ENCODE results near the gene SLC25A19. TPM values are rescaled to one million over a fixed set of nuclear protein-coding genes. Genes with fewer than 3 reads are reported as not detected.
"Not testable (repeated sequence)": the region's sequence is repeated elsewhere in the genome, so short reads cannot be mapped to it uniquely, and the experiment has no call there.

SLC25A19 gene
- total RNA-seq, 1 donor from 2014 or later, result 45.8 TPM

GRCh38 chr17:75270218-75270965, 18.8 kb downstream of the SLC25A19 start:
- intact Hi-C loops (cut with micrococcal nuclease), result loop anchor here (5.0 kb wide), 1 partner anchor 88 kb away; the partner anchor contains the start of gene SUMO2

- intact Hi-C loops (cut with micrococcal nuclease), result loop anchor here (5.0 to 10.0 kb wide), 2 partner anchors 88 to 315 kb away; partner anchors contain the start of genes MYO15B and SUMO2
These were observed 19.4 kb downstream of the SLC25A19 start for GRCh38 chr17:75269844-75270217.

- intact Hi-C loops (cut with micrococcal nuclease), result loop anchor here (10.0 kb wide), 1 partner anchor 317 kb away; the partner anchor contains the start of gene MYO15B
These were observed 21.6 kb downstream of the SLC25A19 start for GRCh38 chr17:75267411-75268232.

- intact Hi-C loops (cut with micrococcal nuclease), result loop anchor here (10.0 kb wide), 1 partner anchor 318 kb away; the partner anchor contains the start of gene MYO15B
These were observed 22.2 kb downstream of the SLC25A19 start for GRCh38 chr17:75267153-75267410.

- intact Hi-C loops (cut with micrococcal nuclease), result loop anchor here (10.0 kb wide), 1 partner anchor 318 kb away; the partner anchor contains the start of gene MYO15B
These were observed 22.7 kb downstream of the SLC25A19 start for GRCh38 chr17:75266316-75267152.

GRCh38 chr17:75265614-75266315, 23.5 kb downstream of the SLC25A19 start:
- intact Hi-C loops (cut with micrococcal nuclease), result loop anchor here (10.0 kb wide), 1 partner anchor 319 kb away; the partner anchor contains the start of gene MYO15B

- intact Hi-C loops (cut with micrococcal nuclease), result loop anchor here (5.0 to 10.0 kb wide), 2 partner anchors 254 to 322 kb away; partner anchors contain the start of genes CASKIN2, MYO15B and TSEN54
These were observed 26.2 kb downstream of the SLC25A19 start for GRCh38 chr17:75263055-75263454.

GRCh38 chr17:75262112-75262606, 27.1 kb downstream of the SLC25A19 start:
- intact Hi-C loops (cut with micrococcal nuclease), result loop anchor here (5.0 to 10.0 kb wide), 2 partner anchors 255 to 323 kb away; partner anchors contain the start of genes CASKIN2, MYO15B and TSEN54

GRCh38 chr17:75261336-75262111, 27.7 kb downstream of the SLC25A19 start, which contains the start of the genes GGA3 and MRPS7:
Gene GGA3, minus strand, starts transcription at chr17:75261606. Its CDS starts 19 bp downstream, at chr17:75261587.
Gene MRPS7, plus strand, starts transcription at chr17:75261879. Its CDS starts 22 bp downstream, at chr17:75261901.
- intact Hi-C loops (cut with micrococcal nuclease), result loop anchor here (1.0 to 10.0 kb wide), 7 partner anchors 10 to 323 kb away; partner anchors contain the start of genes CASKIN2, GRB2, MIF4GD and MYO15B

- intact Hi-C loops (cut with micrococcal nuclease), result loop anchor here (1.0 to 10.0 kb wide), 7 partner anchors 11 to 324 kb away; partner anchors contain the start of genes CASKIN2, GRB2, MIF4GD and MYO15B
These were observed 28.4 kb downstream of the SLC25A19 start for GRCh38 chr17:75260641-75261335.

- intact Hi-C loops (cut with micrococcal nuclease), result not testable (repeated sequence)
These were observed 32.0 kb downstream of the SLC25A19 start for GRCh38 chr17:75257228-75257627.

- intact Hi-C loops (cut with micrococcal nuclease), result not testable (repeated sequence)
These were observed 33.1 kb downstream of the SLC25A19 start for GRCh38 chr17:75255954-75256698.

- intact Hi-C loops (cut with micrococcal nuclease), result no loop called here
These were observed 37.0 kb downstream of the SLC25A19 start for GRCh38 chr17:75252039-75252816.

- intact Hi-C loops (cut with micrococcal nuclease), result no loop called here
These were observed 39.2 kb downstream of the SLC25A19 start for GRCh38 chr17:75250009-75250471.

GRCh38 chr17:75249564-75249963, 39.7 kb downstream of the SLC25A19 start:
- intact Hi-C loops (cut with micrococcal nuclease), result no loop called here

- intact Hi-C loops (cut with micrococcal nuclease), result no loop called here
These were observed 42.8 kb downstream of the SLC25A19 start for GRCh38 chr17:75246404-75246803.

- intact Hi-C loops (cut with micrococcal nuclease), result no loop called here
These were observed 44.2 kb downstream of the SLC25A19 start for GRCh38 chr17:75245011-75245410.
